ENCODE data around the gene EPGN. TPM values are rescaled to one million over a fixed set of nuclear protein-coding genes. Genes with fewer than 3 reads are reported as not detected.

Gene EPGN, protein sequence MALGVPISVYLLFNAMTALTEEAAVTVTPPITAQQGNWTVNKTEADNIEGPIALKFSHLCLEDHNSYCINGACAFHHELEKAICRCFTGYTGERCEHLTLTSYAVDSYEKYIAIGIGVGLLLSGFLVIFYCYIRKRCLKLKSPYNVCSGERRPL
- total RNA-seq = 5.3 and 22.7 TPM in 2 replicates

DNA sequence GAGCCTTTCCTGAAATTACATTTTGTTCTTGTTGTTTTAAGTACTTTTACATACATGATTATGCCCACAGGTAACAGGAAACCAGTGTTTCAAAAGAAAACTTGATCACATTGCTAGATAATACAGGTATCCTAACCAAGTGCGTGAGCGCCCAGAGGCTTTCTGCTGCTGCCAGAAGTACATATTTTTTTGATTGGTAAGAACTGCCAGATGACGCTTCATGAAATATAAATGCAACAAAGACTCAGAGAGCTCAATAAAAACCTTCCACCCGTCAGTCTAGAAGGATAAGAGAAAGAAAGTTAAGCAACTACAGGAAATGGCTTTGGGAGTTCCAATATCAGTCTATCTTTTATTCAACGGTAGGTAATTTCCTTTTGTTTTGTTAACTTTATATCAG lies at the start of gene EPGN:
Gene EPGN (plus strand): TSS at position 256 of the 400 bp plus-strand sequence. CDS start 64 bp downstream, at position 320.
- DNase-seq (ENCODE audit: low read depth) = peak; percentile 25

DNA sequence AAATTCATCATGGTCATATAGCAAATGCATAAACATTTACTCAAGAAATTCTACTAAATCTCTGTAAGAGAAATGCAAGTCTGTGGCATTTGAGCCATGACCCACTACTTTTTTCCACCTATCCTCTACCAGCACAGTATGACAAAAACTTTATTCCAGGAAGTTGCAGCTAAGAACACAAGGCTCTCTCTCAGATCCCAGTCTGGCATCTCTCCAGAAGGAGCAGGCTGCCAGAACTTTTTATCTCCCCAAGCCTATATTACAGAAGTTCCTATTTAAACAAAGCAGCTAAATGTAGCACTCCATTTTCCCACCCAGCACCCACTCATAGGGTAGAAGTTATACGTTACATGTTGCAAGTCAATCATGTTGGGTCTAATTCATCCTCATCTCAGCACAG lies 49.3 kb upstream of the EPGN start:
- peak; percentile 49 for DNase-seq (ENCODE audit: low read depth)

DNA sequence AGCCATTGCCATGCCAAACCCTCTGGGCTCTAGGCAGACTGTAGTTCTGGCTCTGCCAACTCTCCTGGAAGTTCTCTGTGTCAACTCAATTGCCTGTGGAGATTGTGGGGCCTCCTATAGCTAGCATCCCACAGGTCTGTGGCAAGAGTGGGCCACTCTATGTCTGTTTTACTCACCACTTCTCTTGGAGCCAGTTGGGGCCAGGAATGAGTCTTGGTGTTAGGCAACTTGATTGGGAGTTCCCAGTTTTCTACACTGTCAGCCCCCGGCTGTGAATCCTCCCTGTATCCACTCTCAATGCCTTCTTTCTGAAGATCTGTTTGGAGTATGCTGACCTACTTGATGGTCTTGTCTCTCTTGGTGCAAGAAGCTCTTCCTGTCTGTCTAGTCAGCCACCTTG lies 48.2 kb upstream of the EPGN start:
- DNase-seq (ENCODE audit: low read depth) = no peak

DNA sequence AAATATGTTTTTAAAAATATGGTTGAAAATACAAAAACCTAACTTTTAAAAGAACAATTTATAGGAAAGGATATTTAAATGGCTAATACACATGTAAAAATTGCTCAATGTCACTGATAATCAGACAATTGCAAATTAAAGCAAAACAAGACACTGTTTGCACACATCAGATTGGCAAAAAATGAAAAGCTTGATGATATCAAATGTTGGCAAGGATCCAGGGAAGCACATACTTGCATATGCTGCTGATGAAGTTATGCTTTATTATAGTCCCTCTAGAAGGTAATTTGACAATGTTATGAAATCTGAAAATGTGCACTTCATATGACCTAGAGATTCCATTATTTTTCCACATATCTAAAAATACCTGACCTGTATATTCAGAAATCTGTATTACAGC lies 45.7 kb upstream of the EPGN start:
- DNase-seq (ENCODE audit: low read depth) = no peak

DNA sequence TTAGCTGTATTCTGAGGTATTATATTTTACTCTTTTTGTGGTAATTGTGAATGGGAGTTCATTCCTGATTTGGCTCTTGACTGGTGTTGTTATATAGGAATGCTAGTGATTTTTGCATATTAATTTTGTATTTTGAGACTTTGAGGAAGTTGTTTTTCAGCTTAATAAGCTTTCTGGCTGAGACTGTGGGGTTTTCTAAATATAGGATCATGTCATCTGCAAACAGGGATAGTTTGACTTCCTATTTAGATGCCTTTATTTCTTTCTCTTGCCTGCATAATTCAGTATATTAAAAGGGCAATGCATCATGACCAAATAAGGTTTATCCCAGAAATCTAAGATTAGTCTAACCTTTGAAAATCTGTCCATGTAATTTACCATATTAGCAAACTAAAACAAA lies 44.7 kb upstream of the EPGN start:
- DNase-seq (ENCODE audit: low read depth) = no peak

DNA sequence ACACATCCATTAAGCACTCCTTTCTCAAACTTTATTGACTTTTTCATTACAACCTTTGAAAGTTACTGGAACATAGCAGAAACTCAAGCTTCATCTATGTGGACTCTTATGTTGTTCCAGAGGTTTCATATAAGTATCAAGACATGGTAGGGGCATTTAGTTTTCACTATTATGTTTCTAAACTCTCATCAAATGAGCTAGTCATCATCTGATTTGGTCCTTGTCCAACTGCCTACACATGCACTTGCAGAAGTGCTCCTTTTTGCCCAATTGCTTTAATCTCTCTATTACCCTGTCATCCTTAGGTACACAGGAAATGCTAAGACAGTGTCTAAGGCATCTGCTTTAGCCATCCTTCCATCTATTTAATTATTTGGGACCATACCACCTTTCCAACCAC lies 42.2 kb upstream of the EPGN start:
- peak; percentile 6 for DNase-seq (ENCODE audit: low read depth)

DNA sequence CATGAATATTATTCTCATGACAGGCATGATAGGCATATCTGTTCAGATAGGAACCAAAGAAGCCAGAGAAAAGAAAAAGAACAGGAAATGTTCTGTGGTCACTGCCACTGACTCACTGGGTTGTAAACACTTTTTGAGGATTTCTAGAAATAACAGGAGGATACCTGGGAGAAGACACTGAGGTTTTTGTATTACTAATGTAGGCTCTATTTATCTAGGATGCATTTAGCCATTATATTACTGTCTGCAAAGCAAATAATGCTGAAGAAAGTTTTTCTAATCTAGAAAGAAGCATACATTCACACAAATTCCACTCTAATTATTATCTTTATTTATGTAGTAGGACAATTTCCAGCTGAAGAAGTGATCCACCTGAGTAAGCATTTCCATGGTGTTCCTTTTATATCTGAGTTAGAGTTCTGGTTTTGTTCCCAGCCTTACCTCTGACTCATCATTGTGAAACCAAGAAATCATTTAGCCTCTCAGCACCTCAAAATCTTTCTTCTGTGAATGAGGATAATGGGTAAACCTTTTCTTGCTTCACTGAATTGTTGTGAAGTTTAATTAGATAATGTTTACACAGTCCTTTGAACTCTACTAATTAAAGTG lies 40.2 kb upstream of the EPGN start:
- peak; percentile 98 for DNase-seq (ENCODE audit: low read depth)

DNA sequence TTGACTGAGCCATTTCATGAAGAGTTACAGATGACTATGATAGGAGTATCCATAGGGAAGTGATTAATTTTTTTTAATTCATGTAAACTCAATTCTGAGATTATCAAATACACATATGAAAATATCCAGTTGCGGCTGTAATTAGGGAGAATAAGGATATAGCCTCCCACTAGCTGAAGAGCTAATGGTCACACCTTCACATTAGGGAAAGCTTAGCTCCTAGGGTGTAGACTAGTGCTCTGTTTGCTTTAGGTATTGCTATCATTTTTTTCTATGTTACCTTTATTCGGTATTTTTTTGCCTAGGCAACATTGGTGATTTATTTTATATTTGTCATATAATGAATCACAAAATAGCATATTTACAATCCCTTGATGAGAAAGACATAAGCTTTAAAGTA lies 39.6 kb upstream of the EPGN start:
- DNase-seq (ENCODE audit: low read depth) = no peak

DNA sequence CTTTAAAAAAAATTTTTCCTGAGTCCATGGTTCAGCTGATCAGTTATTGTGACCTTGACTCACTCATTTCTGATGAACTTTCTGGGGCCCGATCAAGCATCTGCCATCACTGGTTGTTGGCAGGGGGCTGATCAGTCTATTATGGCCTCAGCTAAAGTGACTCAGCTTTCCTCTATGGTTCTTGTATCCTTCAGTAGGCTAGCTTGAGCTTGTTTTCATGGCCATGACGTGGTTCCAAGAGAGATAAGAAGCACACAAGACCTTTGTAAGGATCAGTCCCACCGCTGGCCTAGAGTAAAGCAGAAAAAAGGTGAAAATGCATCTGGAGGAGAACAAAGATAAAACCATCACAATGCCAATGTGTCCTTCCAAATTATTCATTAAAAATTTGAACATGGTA lies 29.8 kb upstream of the EPGN start:
- no peak for DNase-seq (ENCODE audit: low read depth)

DNA sequence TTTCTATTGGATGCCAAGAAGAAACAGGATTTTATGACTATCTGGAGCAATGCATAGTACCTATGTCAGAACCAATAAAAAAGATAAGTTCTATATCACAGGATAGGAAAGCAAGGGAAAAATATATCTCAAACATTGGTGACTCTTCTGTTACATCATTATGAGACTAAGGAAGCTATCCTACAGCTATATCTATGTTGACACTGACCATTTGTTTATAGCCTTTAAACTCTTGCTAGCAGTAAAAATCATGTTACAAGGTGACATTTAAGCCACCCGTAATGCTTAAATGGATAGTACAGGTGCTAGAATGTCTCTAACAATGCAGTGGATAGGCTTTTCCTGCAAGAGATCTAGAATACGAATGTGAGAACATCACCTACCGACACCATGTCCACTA lies 28.6 kb upstream of the EPGN start:
- no peak for DNase-seq (ENCODE audit: low read depth)

DNA sequence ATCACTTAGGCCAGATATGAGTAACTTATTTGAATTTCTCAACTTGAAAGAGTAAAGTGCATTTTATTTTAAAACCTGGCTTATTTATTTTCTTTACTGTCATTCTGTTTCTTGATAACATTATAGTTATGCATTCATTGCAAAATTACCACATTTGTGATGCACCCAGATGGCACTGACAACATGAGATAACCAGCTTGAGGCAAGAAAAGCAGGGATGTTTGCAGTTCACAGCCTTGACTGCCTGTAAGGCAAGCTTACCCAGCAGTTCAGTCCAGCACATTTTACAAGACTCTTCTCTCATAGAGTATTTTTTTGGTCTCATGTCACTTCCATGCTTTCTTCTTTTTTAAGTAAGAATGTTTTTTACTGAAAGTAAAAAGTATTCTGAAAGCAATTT lies 25.3 kb upstream of the EPGN start:
- no peak for DNase-seq (ENCODE audit: low read depth)

DNA sequence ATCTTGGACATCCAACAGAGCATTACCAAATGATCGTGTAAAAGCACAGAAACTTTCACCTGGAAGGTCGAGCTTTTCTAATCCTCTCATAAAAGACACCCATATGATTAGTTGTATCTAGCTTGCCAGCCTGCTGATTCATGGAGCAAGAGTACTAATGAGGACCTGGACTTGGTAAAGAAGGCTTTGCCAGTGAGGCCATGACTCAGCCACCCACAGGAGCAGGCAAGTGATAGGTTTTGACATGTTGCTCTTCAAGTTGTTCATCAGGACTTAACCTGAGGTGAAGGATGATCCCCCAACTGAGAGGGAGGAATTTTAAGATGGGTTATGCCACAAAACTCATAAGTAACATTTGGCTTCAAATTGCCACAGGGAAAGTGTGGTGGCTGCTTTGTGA lies 24.7 kb upstream of the EPGN start:
- peak; percentile 85 for DNase-seq (ENCODE audit: low read depth)

DNA sequence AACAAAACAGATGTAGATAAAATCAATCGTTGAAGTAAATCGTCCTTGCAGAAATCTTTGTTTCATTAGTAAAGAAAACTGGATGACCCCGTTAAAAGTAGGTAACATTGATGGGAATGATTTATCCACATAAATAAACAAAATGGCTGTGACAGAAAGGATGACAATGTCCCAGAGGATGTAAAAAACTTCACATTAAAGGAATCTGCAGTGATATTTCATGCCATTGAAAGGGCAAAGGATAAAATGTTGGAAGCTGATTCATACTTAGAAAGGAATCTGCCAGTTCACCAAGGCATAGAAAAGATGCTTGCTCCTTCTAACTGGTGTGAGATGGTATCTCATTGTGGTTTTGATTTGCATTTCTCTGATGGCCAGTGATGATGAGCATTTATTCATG lies 24.2 kb upstream of the EPGN start:
- peak; percentile 60 for DNase-seq (ENCODE audit: low read depth)

DNA sequence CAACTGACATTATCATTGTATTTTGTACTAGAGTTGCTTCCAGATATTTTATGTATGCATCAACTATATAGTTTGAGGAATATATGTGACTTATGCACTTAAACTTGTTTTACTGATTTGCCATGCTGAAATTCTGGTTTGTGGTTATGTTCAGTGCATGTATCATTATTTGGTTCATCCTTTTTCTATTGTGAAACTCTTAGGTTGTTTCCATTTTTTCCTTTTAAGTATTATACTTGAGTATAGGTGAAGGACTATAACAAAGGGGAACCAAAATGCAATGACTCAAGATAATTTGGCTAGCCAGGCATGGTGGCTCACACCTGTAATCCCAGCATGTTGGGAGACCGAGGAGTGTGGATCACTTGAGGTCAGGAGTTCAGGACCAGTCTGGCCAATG lies 21.1 kb upstream of the EPGN start:
- no peak for DNase-seq (ENCODE audit: low read depth)

DNA sequence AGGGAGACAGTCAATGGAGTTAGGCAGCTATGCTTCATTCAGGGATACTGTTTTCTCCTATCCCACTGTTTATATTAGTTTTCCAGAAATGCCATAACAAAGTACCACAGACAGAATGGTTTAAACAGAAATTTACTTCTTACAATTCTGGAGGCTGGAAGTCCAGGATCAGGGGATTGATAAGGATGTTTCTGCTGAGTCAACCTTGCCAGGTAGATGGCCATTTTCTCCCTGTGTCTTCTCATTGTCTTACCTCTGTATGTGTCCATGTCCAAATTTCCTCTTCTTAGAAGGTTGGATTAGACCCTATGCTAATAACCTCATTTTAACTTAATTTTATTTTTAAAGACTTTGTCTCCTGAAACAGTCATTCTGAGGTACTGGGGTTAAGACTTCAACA lies 20.5 kb upstream of the EPGN start:
- DNase-seq (ENCODE audit: low read depth) = no peak

DNA sequence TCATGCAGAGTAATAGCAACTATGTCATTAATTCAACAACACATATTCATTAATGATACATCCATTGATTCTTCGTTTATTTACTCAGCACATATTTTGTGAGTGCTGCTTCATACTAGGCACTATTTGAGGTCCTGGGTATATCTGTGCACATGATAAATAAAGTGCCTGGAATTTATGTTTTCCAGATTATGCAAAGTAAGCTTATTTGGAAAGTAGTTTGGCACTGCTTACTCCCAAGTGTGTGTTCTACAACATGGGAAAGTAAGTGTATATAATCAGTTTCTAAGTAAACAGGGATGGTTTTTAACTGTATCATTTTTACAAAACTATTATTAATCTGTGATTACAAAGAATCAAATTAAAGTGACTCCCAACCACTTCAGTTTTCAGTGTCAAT lies 16.8 kb upstream of the EPGN start:
- DNase-seq (ENCODE audit: low read depth) = no peak

DNA sequence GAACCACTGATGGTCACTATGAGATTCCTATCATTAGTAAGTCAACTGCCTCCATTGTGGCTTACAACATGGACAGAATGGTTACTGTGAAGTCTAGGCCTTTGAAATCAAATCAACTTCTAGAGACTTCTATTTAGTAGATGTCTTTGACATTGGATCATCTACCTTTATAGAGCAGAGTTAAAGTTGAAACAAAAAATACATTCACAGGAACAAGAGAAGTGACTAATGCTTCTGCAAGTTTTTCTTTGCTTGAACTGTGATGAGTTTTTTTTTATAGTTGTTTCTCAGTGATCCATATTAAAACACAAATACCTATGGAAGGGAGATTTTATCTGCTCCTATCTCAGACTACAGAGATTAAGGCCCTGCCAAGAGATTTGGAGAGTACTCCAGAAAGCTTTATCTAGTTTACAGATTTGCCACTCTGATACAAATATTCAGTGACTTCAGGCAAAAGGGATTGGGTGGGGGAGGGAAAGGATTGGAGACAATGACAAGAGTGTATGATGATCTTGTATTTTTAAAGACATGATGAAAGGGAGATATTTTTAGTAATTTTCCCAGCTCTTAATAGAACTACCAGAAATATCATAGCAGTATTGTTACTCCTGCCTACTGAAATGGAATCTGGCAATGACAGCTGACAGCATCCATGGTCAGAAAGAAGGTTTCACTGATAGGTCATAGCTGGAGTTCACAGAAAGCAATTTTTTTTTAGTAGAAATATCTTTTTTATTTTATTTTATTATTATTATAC lies 16.0 kb upstream of the EPGN start:
- peak; percentile 56 for DNase-seq (ENCODE audit: low read depth)

DNA sequence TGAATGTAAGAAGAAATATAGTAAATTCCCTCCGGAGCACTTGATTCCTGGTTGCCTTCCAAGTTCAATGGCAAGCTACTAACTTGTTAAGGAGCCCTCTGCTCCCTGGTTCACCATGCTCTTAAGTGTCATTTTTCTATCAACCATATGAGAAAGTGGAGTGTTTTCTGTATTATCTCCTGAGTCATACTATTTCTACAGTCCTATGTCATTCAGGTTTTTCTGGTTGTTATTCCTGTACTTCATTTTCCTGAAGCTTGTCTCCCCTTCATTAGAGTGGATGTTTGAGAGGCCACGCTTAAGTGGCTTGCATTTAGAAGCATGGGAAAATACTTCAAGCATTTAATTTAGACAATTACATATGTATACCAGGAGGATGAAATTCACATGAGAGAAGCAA lies 14.7 kb upstream of the EPGN start:
- DNase-seq (ENCODE audit: low read depth) = peak; percentile 34

DNA sequence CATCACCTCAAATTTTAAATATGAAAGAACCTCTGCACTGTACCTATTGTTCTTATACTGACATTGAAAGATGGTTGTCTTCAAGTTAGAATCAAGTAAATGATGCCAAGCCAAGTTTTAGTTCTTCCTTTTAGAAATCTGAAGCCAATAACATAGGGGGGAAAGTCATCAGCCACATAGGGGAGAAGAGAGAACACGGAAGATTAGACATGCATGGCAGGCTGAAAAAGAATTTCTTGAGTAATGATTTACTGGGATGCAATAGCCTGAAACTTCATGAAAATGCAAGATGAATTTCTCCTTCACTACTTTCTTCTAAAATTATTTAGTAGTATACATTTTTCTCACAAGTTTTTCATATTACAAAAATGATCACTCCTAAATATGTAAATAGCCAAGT lies 13.6 kb upstream of the EPGN start:
- DNase-seq (ENCODE audit: low read depth) = peak; percentile 56

DNA sequence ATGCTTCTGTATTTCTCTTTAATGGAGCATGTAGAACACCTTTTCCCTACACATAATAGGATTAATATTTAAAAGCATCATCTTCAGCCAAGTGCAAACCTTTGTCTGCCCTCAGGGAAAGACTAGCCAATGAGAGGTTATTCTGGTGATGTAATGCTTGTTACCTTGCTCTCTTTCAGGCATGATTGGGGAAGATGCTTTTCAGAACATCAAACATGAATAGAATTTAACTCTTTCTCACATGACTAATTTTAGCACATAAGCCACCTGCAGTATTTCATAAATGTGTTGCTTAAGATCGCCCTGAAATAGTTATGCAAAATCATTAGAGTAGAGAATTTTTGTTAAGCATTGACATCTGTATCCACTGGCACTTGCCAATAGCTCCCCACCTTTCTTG lies 10.7 kb upstream of the EPGN start:
- DNase-seq (ENCODE audit: low read depth) = no peak

DNA sequence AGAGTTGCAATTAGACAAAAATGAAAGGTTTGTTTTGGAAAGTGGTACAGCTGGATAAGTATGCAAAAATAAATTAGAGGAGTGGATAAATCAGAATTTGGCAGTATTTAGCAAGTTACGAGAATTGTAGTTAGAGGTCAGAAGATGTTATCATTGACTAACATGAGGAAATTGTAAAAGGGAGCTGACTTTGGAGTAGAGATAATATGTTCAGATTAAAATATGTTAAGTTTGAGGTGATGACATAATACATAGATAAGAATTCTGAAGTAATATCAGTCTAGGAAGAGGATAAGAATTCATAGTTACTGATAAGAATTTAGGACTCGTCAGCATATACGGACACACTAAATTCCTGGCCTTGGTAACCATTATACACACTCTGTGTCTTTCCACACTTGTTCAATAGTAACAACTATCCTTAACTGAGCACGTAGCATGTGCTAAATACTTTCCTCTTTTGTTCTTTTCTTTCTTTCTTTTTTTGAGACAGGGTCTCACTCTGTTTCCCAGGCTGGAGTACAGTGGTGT lies 4.1 kb upstream of the EPGN start:
- no peak for DNase-seq (ENCODE audit: low read depth)

DNA sequence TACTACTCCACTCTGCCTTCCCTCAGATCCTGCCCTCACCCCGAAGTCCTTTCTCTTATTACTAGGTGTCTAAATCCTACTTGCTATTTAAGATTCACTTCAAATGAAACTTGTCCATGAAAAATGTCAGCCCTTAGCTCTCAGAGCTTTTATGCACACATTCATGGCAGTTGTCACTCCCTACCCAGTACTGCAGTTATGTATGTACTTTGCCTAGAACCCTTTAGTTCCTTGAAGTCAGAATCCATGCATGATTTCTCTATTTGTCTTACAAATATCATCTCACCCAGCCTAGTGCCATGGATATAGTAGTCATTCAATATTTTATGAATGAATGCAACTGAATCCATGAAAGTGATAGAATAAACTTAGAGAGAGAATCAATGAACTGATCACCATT lies 3.3 kb upstream of the EPGN start:
- no peak for DNase-seq (ENCODE audit: low read depth)

DNA sequence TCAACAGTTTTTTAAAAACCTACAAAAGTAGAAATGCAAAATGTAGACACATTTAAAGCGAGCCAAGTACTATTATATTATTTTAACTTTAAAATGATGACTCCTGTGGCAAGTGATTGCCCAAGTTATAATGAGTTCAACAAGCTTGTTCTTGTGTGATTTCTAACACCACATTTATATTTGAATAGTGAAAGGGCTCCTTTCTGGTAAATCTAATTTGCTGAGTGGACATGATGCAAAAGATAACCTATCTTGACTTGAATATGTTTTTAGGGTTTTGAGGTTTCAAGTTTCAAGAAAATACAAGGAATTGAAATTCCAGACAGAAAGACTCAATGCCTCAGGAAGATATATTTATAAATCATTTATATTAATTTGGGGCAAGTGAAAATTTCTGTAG lies 1.1 kb upstream of the EPGN start:
- DNase-seq (ENCODE audit: low read depth) = no peak

Data from renal cortical epithelial cell (primary cell).